ENCODE measurements around the gene TFAM. TPM values are rescaled to one million over a fixed set of nuclear protein-coding genes. Genes with fewer than 3 reads are reported as not detected.

TFAM gene
- polyA plus RNA-seq, 1 donor (not counting 4 experiments of a cell fraction or from before 2014, with no cell fraction given), result 25.1 TPM

- dilution Hi-C loops (cut with MboI; ENCODE audit: extremely low pct_ligation_motif_present, low sequenced_read_pairs), result no loop called here
- no peaks in the 10 kb centered on the region for H3K9me1 ChIP-seq (ENCODE audit: control insufficient read depth, extremely low read depth, insufficient read depth, low read length)
Measured at GRCh38 chr10:58412502-58412961, 27.3 kb downstream of the TFAM start.

GRCh38 chr10:58414270-58415041 lies 29.2 kb downstream of the TFAM start:
- peaks cover 10% of the 10 kb centered on the region for H3K4me1 ChIP-seq (ENCODE audit: control insufficient read depth, extremely low read depth, insufficient read depth, low read length)
- no peak for TF ChIP-seq EZH2 (IDR thresholded peaks at IDR 0.05; ENCODE audit: low read length)
- peak in 2 of 3 experiments; percentile 57 to 61 for TF ChIP-seq CTCF (optimal IDR thresholded peaks at IDR 0.05 in 1 of 3, IDR thresholded peaks at IDR 0.05 in 1 of 3, conservative IDR thresholded peaks at IDR 0.05 in 1 of 3; ENCODE audit: extremely low read depth in 1 of 3, insufficient read depth in 2 of 3, low read length in 3 of 3)
- no peaks in the 10 kb centered on the region for H3K9me3 ChIP-seq (ENCODE audit: control insufficient read depth, low read depth, low read length)
- H3K4me2 ChIP-seq (ENCODE audit: control insufficient read depth, extremely low read depth, insufficient read depth, low read depth, low read length), result peak overlapping the region; percentile 5
- FAIRE-seq (peak; percentile 44), DNase-seq (ENCODE audit: low read depth, low spot score) (no peak)
- no peaks in the 10 kb centered on the region for H3K36me3 ChIP-seq (ENCODE audit: control insufficient read depth in 2 of 2, extremely low read depth in 1 of 2, insufficient read depth in 2 of 2, low read length in 2 of 2)
- H3K9ac ChIP-seq (ENCODE audit: control insufficient read depth, extremely low read depth, insufficient read depth, low read length), result no peak overlapping the region
- H4K20me1 ChIP-seq (ENCODE audit: control insufficient read depth, extremely low read depth, insufficient read depth, low read length), result no peaks in the 10 kb centered on the region
- no peak overlapping the region for H3K4me3 ChIP-seq (ENCODE audit: control insufficient read depth in 2 of 3, extremely low read depth in 1 of 3, insufficient read depth in 2 of 3, low read depth in 1 of 3, low read length in 3 of 3)
- H3K9me1 ChIP-seq (ENCODE audit: control insufficient read depth, extremely low read depth, insufficient read depth, low read length), result no peaks in the 10 kb centered on the region
- peak overlapping the region; percentile 30 for H2AFZ ChIP-seq (ENCODE audit: control insufficient read depth, low read length)
- dilution Hi-C loops (cut with MboI; ENCODE audit: extremely low pct_ligation_motif_present, low sequenced_read_pairs), result no loop called here
- H3K79me2 ChIP-seq (ENCODE audit: control insufficient read depth, insufficient read depth, low read length), result no peaks in the 10 kb centered on the region
- no peak overlapping the region for H3K27ac ChIP-seq (ENCODE audit: control insufficient read depth, insufficient read depth, low read length)
- H3K27me3 ChIP-seq (ENCODE audit: control insufficient read depth, extremely low read depth, insufficient read depth, low read length), result no peaks in the 10 kb centered on the region

More at GRCh38 chr10:58412502-58412961, 27.3 kb downstream of the TFAM start:
- H3K36me3 ChIP-seq (ENCODE audit: control insufficient read depth in 2 of 2, extremely low read depth in 1 of 2, insufficient read depth in 2 of 2, low read length in 2 of 2), result no peaks in the 10 kb centered on the region
- DNase-seq (ENCODE audit: low read depth, low spot score), result peak; percentile 9
- H4K20me1 ChIP-seq (ENCODE audit: control insufficient read depth, extremely low read depth, insufficient read depth, low read length), result no peaks in the 10 kb centered on the region
- H3K79me2 ChIP-seq (ENCODE audit: control insufficient read depth, insufficient read depth, low read length), result no peaks in the 10 kb centered on the region
- no peak overlapping the region for H3K27ac ChIP-seq (ENCODE audit: control insufficient read depth, insufficient read depth, low read length)
- no peaks in the 10 kb centered on the region for H3K27me3 ChIP-seq (ENCODE audit: control insufficient read depth, extremely low read depth, insufficient read depth, low read length)
- no peak overlapping the region for H3K9ac ChIP-seq (ENCODE audit: control insufficient read depth, extremely low read depth, insufficient read depth, low read length)
- FAIRE-seq, result peak; percentile 13
- no peak overlapping the region for H2AFZ ChIP-seq (ENCODE audit: control insufficient read depth, low read length)
- peaks cover 10% of the 10 kb centered on the region for H3K4me1 ChIP-seq (ENCODE audit: control insufficient read depth, extremely low read depth, insufficient read depth, low read length)
- H3K4me2 ChIP-seq (ENCODE audit: control insufficient read depth, extremely low read depth, insufficient read depth, low read depth, low read length), result no peak overlapping the region
- H3K4me3 ChIP-seq (ENCODE audit: control insufficient read depth in 2 of 3, extremely low read depth in 1 of 3, insufficient read depth in 2 of 3, low read depth in 1 of 3, low read length in 3 of 3), result no peak overlapping the region
- TF ChIP-seq CTCF (optimal IDR thresholded peaks at IDR 0.05 in 1 of 3, IDR thresholded peaks at IDR 0.05 in 1 of 3, conservative IDR thresholded peaks at IDR 0.05 in 1 of 3; ENCODE audit: extremely low read depth in 1 of 3, insufficient read depth in 2 of 3, low read length in 3 of 3) (peak in 2 of 3 experiments; percentile 13 to 54), EZH2 (IDR thresholded peaks at IDR 0.05; ENCODE audit: low read length) (no peak)
- no peaks in the 10 kb centered on the region for H3K9me3 ChIP-seq (ENCODE audit: control insufficient read depth, low read depth, low read length)

Measured in keratinocyte (primary cell).